Mammary epithelial cell (primary cell): ENCODE results near the gene TMEM229B.

Experiments used
- EZH2 ChIP-seq: IDR thresholded peaks from 2 replicates; pipeline ENCODE4 v1.6.1; 2012; ENCODE audit warnings: low read length, inconsistent platforms, borderline replicate concordance
- TF ChIP-seq, protein P1 (sequence below), 2 donors: IDR thresholded peaks in 1 of 2; conservative IDR thresholded peaks in 1 of 2; 2 replicates each; pipeline ENCODE4 v1.5.1; 2011 to 2012; ENCODE audit warnings: inconsistent platforms in 2 of 2, low read length in 2 of 2, mild to moderate bottlenecking in 2 of 2, control low read depth in 1 of 2, low read depth in 1 of 2; ENCODE audit not compliant: insufficient read depth in 1 of 2; ENCODE audit errors: extremely low read depth in 1 of 2

DNA sequence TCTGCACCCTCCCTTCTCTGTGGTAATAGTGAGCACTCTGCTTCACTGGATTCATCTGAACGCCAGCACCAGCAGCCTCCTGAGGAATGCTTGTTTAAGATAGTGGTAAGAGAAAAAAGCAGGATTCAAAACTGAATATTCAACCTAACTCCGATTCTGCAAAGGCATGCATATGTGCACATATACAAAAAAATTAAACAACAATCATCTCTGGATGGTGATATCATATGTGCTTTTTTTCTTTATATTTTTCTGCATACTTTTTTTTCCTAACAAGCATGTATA lies 9.8 kb downstream of the TMEM229B start:
- TF ChIP-seq, protein P1, sequence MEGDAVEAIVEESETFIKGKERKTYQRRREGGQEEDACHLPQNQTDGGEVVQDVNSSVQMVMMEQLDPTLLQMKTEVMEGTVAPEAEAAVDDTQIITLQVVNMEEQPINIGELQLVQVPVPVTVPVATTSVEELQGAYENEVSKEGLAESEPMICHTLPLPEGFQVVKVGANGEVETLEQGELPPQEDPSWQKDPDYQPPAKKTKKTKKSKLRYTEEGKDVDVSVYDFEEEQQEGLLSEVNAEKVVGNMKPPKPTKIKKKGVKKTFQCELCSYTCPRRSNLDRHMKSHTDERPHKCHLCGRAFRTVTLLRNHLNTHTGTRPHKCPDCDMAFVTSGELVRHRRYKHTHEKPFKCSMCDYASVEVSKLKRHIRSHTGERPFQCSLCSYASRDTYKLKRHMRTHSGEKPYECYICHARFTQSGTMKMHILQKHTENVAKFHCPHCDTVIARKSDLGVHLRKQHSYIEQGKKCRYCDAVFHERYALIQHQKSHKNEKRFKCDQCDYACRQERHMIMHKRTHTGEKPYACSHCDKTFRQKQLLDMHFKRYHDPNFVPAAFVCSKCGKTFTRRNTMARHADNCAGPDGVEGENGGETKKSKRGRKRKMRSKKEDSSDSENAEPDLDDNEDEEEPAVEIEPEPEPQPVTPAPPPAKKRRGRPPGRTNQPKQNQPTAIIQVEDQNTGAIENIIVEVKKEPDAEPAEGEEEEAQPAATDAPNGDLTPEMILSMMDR (conservative IDR thresholded peaks at IDR 0.05 in 1 of 2, IDR thresholded peaks at IDR 0.05 in 1 of 2; ENCODE audit: extremely low read depth in 1 of 2, insufficient read depth in 1 of 2, low read depth in 1 of 2, low read length in 2 of 2) = no peak
- TF ChIP-seq EZH2 = no peak
